Osteoblast (primary cell): ENCODE data around the gene YBX2. TPM values are rescaled to one million over a fixed set of nuclear protein-coding genes. Genes with fewer than 3 reads are reported as not detected.

Source experiments
- DNase-seq: peaks from one replicate; pipeline ENCODE4 v3.0.0; 2011; ENCODE audit warnings: low spot score, mixed read lengths; ENCODE audit not compliant: insufficient read length; ENCODE audit errors: missing footprints
- H2AFZ ChIP-seq: 2 replicates; pipeline ENCODE4 v1.6.0; 2011; ENCODE audit warnings: mild to moderate bottlenecking, low read length
- H3K27ac ChIP-seq: 2 replicates; pipeline ENCODE4 v1.5.1; 2011; ENCODE audit warnings: mild to moderate bottlenecking, low read depth, low read length, moderate library complexity
- H3K27me3 ChIP-seq: 2 replicates; pipeline ENCODE4 v1.6.0; 2012; ENCODE audit warnings: mild to moderate bottlenecking, control low read depth, inconsistent platforms, low read length, moderate library complexity; ENCODE audit not compliant: insufficient read depth
- H3K36me3 ChIP-seq: 2 replicates; pipeline ENCODE4 v1.5.1; 2011; ENCODE audit warnings: mild to moderate bottlenecking, low read length, control low read depth, moderate library complexity; ENCODE audit not compliant: insufficient read depth
- H3K4me1 ChIP-seq: 2 replicates; pipeline ENCODE4 v1.5.1; 2011; ENCODE audit warnings: mild to moderate bottlenecking, low read length, control low read depth, moderate library complexity; ENCODE audit not compliant: insufficient read depth
- H3K4me2 ChIP-seq: 2 replicates; pipeline ENCODE4 v1.6.0; 2011; ENCODE audit warnings: mild to moderate bottlenecking, low read length; ENCODE audit not compliant: insufficient read depth
- H3K4me3 ChIP-seq: fragments of 200-600 bp; sonication (generic); 3 replicates; pipeline ENCODE4 v1.5.1; 2012; ENCODE audit warnings: mild to moderate bottlenecking, low read length, inconsistent platforms; ENCODE audit not compliant: insufficient read depth
- H3K79me2 ChIP-seq: 2 replicates; pipeline ENCODE4 v1.6.0; 2012; ENCODE audit warnings: mild to moderate bottlenecking, low read length, control low read depth, inconsistent platforms; ENCODE audit not compliant: insufficient read depth
- H3K9me3 ChIP-seq: 2 replicates; pipeline ENCODE4 v1.5.1; 2011; ENCODE audit warnings: low read depth, low read length, control low read depth
- H4K20me1 ChIP-seq: 2 replicates; pipeline ENCODE4 v1.6.0; 2012; ENCODE audit warnings: mild to moderate bottlenecking, low read length, control low read depth; ENCODE audit not compliant: insufficient read depth
- CTCF ChIP-seq: IDR thresholded peaks from 2 replicates; pipeline ENCODE4 v1.5.1; 2011; ENCODE audit warnings: mild to moderate bottlenecking, low read depth, low read length, moderate library complexity; ENCODE audit errors: extremely low read depth
- total RNA-seq: library from RNA; depleted of rRNA; stranded (reverse); fragments of >200 nt; gene quantifications from 2 replicates; pipeline ENCODE4 v1.2.3, GENCODE V29; 2012

The YBX2 gene
- total RNA-seq, 1 donor = not detected

- TF ChIP-seq CTCF = peak; percentile 27
- peaks cover 29% of the 10 kb centered on the region for H3K36me3 ChIP-seq
- peaks cover 3% of the 10 kb centered on the region for H4K20me1 ChIP-seq
- peaks cover 56% of the 10 kb centered on the region for H3K79me2 ChIP-seq
- H3K4me1 ChIP-seq = peaks cover 17% of the 10 kb centered on the region
- peak within 1 kb of the TSS; percentile 97 for H3K4me2 ChIP-seq
- peak within 1 kb of the TSS; percentile 78 for H3K4me3 ChIP-seq
- no peaks in the 10 kb centered on the region for H3K27me3 ChIP-seq
- peak within 1 kb of the TSS; percentile 99 for H3K27ac ChIP-seq
- H2AFZ ChIP-seq = peak within 1 kb of the TSS; percentile 80
- peak; percentile 98 for DNase-seq
- H3K9me3 ChIP-seq = no peaks in the 10 kb centered on the region
Observed at GRCh38 chr17:7252176-7253043, 42.0 kb downstream of the YBX2 start, which contains the start of gene ELP5. ELP5 (plus strand) TSS chr17:7252215; CDS start chr17:7252551, 336 bp downstream.

- H3K4me1 ChIP-seq = peaks cover 17% of the 10 kb centered on the region
- peak; percentile 99 for DNase-seq
- peak within 1 kb of the TSS; percentile 97 for H3K4me2 ChIP-seq
- peaks cover 29% of the 10 kb centered on the region for H3K36me3 ChIP-seq
- peak within 1 kb of the TSS; percentile 99 for H3K27ac ChIP-seq
- no peaks in the 10 kb centered on the region for H3K27me3 ChIP-seq
- H2AFZ ChIP-seq = peak within 1 kb of the TSS; percentile 80
- no peak for TF ChIP-seq CTCF
- H3K4me3 ChIP-seq = peak within 1 kb of the TSS; percentile 78
- H4K20me1 ChIP-seq = peaks cover 3% of the 10 kb centered on the region
- peaks cover 63% of the 10 kb centered on the region for H3K79me2 ChIP-seq
- H3K9me3 ChIP-seq = no peaks in the 10 kb centered on the region
Observed at GRCh38 chr17:7251661-7252175, 42.7 kb downstream of the YBX2 start, which contains the start of gene CTDNEP1. CTDNEP1 (minus strand) TSS chr17:7251734; CDS start chr17:7251296, 438 bp downstream.

GRCh38 chr17:7250695-7251627 lies 43.5 kb downstream of the YBX2 start:
- no peak for TF ChIP-seq CTCF
- Histone ChIP-seq H3K27ac (peak overlapping the region; percentile 47), H3K36me3 (peaks cover 29% of the 10 kb centered on the region), H3K4me1 (peaks cover 17% of the 10 kb centered on the region), H3K4me2 (peak overlapping the region; percentile 94), H4K20me1 (peaks cover 3% of the 10 kb centered on the region), H3K4me3 (peak overlapping the region; percentile 78), H3K9me3 (no peaks in the 10 kb centered on the region), H2AFZ (peak overlapping the region; percentile 3), H3K79me2 (peaks cover 70% of the 10 kb centered on the region), H3K27me3 (no peaks in the 10 kb centered on the region)
- DNase-seq = no peak
